Hematopoietic multipotent progenitor cell (in vitro differentiated cells): ENCODE data around the gene SLC25A26. TPM values are rescaled to one million over a fixed set of nuclear protein-coding genes. Genes with fewer than 3 reads are reported as not detected.

Experiments used
- DNase-seq, 3 donors: peaks; one replicate each; pipeline ENCODE4 v3.0.0-alpha.2; 2011 to 2015; ENCODE audit warnings: low read depth in 2 of 3, low spot score in 2 of 3
- small RNA-seq: library from RNA; depleted of rRNA; stranded (forward); fragments of <200 nt; gene quantifications from one replicate; pipeline ENCODE3, GENCODE V24; 2012
- total RNA-seq: library from RNA; depleted of rRNA; stranded (reverse); fragments of >200 nt; gene quantifications from one replicate; pipeline ENCODE4 v1.2.3, GENCODE V29; 2012

SLC25A26 gene
- total RNA-seq, 1 donor: 22.1 TPM

DNA sequence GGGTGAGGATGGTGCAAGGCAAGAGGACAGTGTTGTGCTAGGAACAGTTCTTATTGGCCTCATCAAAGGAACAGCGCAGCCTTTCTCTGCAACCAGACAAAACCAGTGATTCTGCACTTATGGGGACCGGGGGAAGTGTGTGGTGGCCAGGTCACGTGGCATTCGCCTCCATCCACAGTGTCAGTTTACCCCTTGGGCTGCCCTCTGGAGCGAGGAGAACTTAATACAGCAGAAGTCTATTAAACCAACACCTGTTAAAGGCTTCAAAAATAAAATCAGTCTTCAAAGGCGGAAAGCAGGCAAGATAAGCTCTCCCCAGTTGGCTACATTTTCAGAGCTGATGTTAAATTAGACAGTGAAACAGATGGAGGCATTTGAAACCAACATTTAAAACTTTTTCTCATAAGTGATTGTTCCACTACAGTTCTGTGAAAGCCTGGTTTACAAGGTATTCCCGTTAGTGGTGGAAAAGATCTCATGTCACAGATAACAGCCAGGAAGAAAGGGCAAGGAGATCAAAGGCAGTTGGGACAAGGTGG is 204.8 kb downstream of the SLC25A26 start:
- no peak for DNase-seq

DNA sequence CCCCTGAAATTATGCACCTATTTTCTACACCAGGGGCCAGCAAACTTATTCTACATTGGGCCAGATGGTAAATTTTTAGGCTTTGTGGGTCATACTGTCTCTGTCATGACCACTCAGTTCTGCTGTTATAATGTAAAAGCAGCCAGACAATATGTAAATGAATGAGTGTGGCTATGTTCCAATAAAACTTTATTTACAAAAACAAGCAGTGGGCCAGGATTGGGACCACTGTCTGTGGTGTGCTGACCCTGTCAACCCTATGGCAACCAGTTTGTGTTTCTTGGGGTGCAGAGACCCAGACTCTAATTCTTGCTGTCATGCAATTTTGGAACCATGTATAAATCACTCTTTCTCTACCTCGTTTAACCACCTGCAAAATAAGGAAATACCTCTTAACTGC is 205.3 kb downstream of the SLC25A26 start:
- DNase-seq: no peak

DNA sequence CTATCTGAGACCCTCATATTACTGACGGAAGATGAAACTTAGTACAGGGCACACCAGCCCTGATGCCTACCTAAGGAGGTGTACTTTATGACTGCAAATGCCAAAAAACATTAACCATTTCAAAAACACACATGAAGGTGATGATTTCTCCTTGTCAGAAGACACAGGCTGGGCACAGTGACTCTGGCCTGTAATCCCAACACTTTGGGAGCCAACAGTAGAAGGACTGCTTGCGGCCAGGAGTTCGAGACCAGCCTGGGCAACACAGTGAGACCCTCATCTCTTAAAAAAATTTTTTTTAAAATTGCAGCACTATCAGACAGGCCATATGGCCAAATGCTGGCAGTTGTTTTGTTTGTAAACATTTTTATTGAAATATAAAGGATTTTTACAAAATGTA is 206.6 kb downstream of the SLC25A26 start:
- DNase-seq: no peak

DNA sequence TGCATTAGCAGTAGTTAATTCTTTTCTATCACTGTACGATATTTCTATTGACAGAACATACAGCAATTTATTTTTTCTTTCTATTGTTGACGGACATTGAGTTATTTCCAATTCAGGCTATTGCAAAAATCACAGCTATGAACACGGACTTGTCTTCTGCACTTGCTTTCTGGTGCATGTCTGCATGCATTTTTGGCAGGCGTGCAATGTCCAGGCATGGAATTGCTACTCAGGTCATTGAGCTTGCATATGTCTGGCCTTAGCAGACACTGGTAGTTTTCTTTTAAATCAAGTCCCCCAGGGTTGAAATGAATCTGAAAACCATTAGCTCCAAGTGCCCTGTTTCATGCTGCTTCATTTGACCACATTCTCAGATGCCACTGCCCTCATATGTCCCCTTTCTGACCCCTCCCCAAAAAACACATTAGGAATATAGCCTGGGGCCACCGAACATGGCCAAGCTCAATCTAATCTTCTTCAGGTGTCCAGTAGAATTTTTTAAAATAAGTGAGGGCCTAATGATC is 207.2 kb downstream of the SLC25A26 start:
- no peak for DNase-seq

Small RNA genes lying within 50 kb of the gene (small RNA-seq; reads per million reads assigned to genes)
- not detected for gene RN7SL482P
- gene RNU6-787P: not detected

Other genes starting within 250 kb of the SLC25A26 start
- 0.27 TPM for gene MAGI1, start 182.1 kb upstream of the SLC25A26 start, total RNA-seq